Measurements from ENCODE around the gene TMEM271.

GRCh38 chr4:581181-581580 lies 5.1 kb upstream of the TMEM271 start:
- TF ChIP-seq CTCF (IDR thresholded peaks at IDR 0.05) (no peak), POLR2A (IDR thresholded peaks at IDR 0.05) (no peak)

Measured in uterus (tissue), 2 donors.